NT2/D1 (cell line): ENCODE data around the gene PKP3.

Experiments
- SUZ12 ChIP-seq: IDR thresholded peaks from 2 replicates; pipeline ENCODE4 v1.6.1; 2011; ENCODE audit not compliant: insufficient read length, insufficient read depth; ENCODE audit errors: extremely low read depth
- YY1 ChIP-seq: IDR thresholded peaks from 2 replicates; pipeline ENCODE4 v1.6.1; 2011; ENCODE audit not compliant: insufficient read length, insufficient read depth

DNA sequence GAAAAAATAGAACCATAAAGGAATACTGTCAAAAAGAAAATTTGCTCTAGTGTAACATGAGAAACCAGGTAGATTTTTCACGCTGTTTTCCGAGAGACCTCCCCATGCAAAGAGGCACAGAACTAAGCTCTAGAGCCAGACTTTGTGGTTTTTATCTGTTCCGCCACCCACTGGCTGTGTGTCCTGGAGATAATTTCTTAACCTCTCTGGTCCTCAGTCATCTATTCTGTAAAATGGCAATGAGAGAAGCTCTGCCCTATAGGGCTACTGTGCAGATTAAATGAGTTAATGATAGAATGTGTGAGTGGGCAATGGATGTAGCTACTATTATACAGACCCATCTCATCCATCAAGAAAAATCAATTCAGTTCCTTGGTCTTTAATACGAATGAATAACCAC is 30.2 kb downstream of the PKP3 start:
- no peak for TF ChIP-seq SUZ12
- no peak for TF ChIP-seq YY1
